Esophagus squamous epithelium (tissue), 5 donors: Measurements from ENCODE around the gene POT1. TPM values are rescaled to one million over a fixed set of nuclear protein-coding genes. Genes with fewer than 3 reads are reported as not detected.

ENCODE experiments used
- DNase-seq: peaks from one replicate; lab custom pipeline; 2025; lab: John Stamatoyannopoulos, UW
- H3K27ac ChIP-seq, 4 donors: fragments of 200-600 bp; sonication (generic); one replicate each; pipeline ENCODE4 v1.5.1; 2016 to 2019; ENCODE audit warnings: mild to moderate bottlenecking in 1 of 4
- H3K27me3 ChIP-seq, 4 donors: fragments of 200-600 bp; sonication (generic); 1 replicate in 3 of 4; 2 replicates in 1 of 4; pipeline versions ENCODE4 v1.5.1 to v1.6.0; 2017 to 2021; ENCODE audit warnings: antibody characterized with exemption in 1 of 4
- H3K36me3 ChIP-seq, 3 donors: fragments of 200-600 bp; sonication (generic); one replicate each; pipeline ENCODE4 v1.5.1; 2016 to 2019
- H3K4me1 ChIP-seq, 3 donors: fragments of 200-600 bp; sonication (generic); one replicate each; pipeline ENCODE4 v1.5.1; 2017 to 2019
- H3K4me3 ChIP-seq, 4 donors: fragments of 200-600 bp; sonication (generic); 1 replicate in 3 of 4; 2 replicates in 1 of 4; pipeline ENCODE4 v1.5.1; 2016 to 2019; ENCODE audit warnings: mild to moderate bottlenecking in 2 of 4, moderate library complexity in 1 of 4
- H3K9me3 ChIP-seq, 3 donors: fragments of 200-600 bp; sonication (generic); one replicate each; pipeline ENCODE4 v1.5.1; 2016 to 2019
- POLR2A ChIP-seq, 4 donors: fragments of 450-650 bp; IDR thresholded peaks; one replicate each; pipeline ENCODE4 v1.6.1; 2017; ENCODE audit warnings: antibody characterized with exemption in 4 of 4, mild to moderate bottlenecking in 4 of 4, moderate library complexity in 3 of 4
- WGBS, 2 donors: methylation state at CpG; one replicate each; pipeline ENCODE4 v1.1.5; 2018; 5-methylcytosine and 5-hydroxymethylcytosine counted together
- intact Hi-C: fragments of 100-400 bp; cut with DNase I; formaldehyde crosslinking; loops from one replicate; pipeline ENCODE4 v1.15.0; 2022
- total RNA-seq, 4 donors: library from RNA; depleted of rRNA; stranded (reverse); fragments of >200 nt; gene quantifications; one replicate each; pipeline ENCODE4 v1.1.0, GENCODE V29; 2016
- TF ChIP-seq, protein P1 (sequence below), 6 experiments: fragments of 450-650 bp in 4 of 6; fragments of 200-600 bp in 2 of 6; sonication (generic) in 2 of 6; IDR thresholded peaks; one replicate each; pipeline ENCODE4 v1.5.1; 2016 to 2019; ENCODE audit warnings: antibody characterized with exemption in 6 of 6, mild to moderate bottlenecking in 4 of 6, moderate library complexity in 4 of 6
- donor health status: DM: yes; HTN: yes; CAD: no.

The POT1 gene
- total RNA-seq, 4 donors from 2014 or later: 11.4 to 21.6 (median 13.4) TPM

DNA sequence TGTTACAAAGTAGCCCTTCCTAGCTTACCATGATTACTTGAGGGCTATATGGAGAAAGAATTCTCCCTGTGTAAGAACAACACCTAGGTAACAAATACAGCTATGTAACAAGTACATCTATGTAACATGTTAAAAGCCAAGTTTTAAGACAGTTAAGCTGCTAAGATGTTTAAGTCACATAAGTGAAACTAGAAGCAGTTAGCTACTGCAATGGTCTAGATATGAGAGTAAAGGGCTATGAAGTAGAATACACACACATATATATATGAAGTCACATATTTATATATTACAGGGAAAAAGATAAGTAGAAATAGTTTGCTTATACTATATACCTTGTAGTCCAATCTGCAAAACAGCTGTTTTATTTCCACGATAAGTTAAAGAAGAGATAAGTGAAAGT lies 14.4 kb downstream of the POT1 start:
- intact Hi-C loops: no loop called here
- no peaks in the 10 kb centered on the region for H3K9me3 ChIP-seq
- no peak for TF ChIP-seq POLR2A (IDR thresholded peaks at IDR 0.05)
- TF ChIP-seq, protein P1, sequence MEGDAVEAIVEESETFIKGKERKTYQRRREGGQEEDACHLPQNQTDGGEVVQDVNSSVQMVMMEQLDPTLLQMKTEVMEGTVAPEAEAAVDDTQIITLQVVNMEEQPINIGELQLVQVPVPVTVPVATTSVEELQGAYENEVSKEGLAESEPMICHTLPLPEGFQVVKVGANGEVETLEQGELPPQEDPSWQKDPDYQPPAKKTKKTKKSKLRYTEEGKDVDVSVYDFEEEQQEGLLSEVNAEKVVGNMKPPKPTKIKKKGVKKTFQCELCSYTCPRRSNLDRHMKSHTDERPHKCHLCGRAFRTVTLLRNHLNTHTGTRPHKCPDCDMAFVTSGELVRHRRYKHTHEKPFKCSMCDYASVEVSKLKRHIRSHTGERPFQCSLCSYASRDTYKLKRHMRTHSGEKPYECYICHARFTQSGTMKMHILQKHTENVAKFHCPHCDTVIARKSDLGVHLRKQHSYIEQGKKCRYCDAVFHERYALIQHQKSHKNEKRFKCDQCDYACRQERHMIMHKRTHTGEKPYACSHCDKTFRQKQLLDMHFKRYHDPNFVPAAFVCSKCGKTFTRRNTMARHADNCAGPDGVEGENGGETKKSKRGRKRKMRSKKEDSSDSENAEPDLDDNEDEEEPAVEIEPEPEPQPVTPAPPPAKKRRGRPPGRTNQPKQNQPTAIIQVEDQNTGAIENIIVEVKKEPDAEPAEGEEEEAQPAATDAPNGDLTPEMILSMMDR (IDR thresholded peaks at IDR 0.05): no peak
- H3K27ac ChIP-seq: no peak overlapping the region
- H3K4me3 ChIP-seq: no peak overlapping the region
- 95 to 100% methylated on average over 1 of the region's 1 CpG for WGBS, 2 donors
- H3K36me3 ChIP-seq: peaks cover 0 to 22% (median 0%) of the 10 kb centered on the region in 3 donors
- H3K27me3 ChIP-seq: no peaks in the 10 kb centered on the region
- DNase-seq: no peak
- H3K4me1 ChIP-seq: no peaks in the 10 kb centered on the region

DNA sequence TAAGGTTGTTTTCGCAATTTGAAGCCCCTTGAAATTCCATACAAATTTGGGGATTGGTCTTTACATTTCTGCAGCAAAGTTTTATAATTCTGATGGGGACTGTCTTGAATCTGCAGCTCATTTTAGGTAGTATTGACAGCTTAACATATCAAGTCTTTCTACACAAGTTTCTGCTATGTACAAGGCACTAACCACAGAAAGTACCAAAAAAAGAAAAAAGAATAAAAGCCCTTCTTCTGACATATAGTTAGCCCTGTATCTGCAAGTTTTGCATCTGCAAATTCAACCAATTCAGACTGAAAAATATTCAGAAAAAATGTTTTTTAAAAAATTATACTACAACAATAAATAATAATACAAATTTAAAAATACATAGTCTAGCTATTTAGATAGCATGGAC lies 15.3 kb downstream of the POT1 start:
- intact Hi-C loops: no loop called here
- WGBS, 2 donors: 28 to 100% methylated on average over 1 of the region's 1 CpG
- Histone ChIP-seq H3K27me3 (no peaks in the 10 kb centered on the region), H3K4me3 (no peak overlapping the region), H3K9me3 (no peaks in the 10 kb centered on the region), H3K27ac (no peak overlapping the region), H3K4me1 (no peaks in the 10 kb centered on the region), H3K36me3 (peaks cover 0 to 22% (median 0%) of the 10 kb centered on the region in 3 donors)
- TF ChIP-seq POLR2A (IDR thresholded peaks at IDR 0.05): no peak
- TF ChIP-seq, protein P1 (IDR thresholded peaks at IDR 0.05): no peak
- no peak for DNase-seq

DNA sequence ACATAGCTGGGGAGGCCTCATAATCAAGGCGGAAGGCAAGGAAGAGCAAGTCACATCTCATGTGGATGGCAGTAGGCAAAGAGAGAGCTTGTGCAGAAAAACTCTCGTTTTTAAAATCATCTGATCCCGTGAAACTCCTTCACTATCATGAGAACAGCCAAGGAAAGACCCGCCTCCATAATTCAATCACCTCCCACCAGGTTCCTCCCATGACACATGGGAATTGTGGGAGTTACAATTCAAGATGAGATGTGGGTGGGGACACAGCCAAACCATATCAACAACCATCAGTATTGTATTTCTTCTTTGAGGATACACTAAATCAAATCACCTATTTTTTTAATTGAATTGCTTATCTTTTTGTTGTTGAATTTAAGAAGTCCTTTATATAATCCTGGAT lies 16.7 kb downstream of the POT1 start:
- no peak for DNase-seq
- Histone ChIP-seq H3K4me1 (no peaks in the 10 kb centered on the region), H3K27me3 (no peaks in the 10 kb centered on the region), H3K27ac (no peak overlapping the region), H3K36me3 (peaks cover 0 to 22% (median 0%) of the 10 kb centered on the region in 3 donors), H3K9me3 (no peaks in the 10 kb centered on the region), H3K4me3 (no peak overlapping the region)
- TF ChIP-seq POLR2A (IDR thresholded peaks at IDR 0.05): no peak
- TF ChIP-seq, protein P1 (IDR thresholded peaks at IDR 0.05): no peak
- intact Hi-C loops: no loop called here
- WGBS, 2 donors: 92 to 95% methylated on average over 4 of the region's 4 CpGs

DNA sequence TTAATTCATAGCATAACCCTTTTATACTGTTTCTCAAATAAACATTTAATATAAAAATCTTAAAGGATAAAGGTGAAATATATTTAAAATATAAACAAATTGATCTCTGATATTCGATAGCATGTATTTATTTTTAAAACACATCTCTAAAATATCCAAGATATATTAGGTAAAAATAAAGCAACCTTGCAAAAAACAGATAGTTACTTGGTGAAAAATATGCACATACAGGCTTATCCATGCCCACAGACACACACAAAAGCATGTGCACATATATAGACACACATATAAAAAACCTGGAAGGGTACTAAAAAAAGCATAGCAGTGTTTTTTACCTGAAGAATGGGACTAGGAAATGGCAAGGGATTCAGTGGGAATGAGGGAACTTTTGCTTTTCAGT lies 19.8 kb downstream of the POT1 start:
- Histone ChIP-seq H3K36me3 (peaks cover 0 to 16% (median 0%) of the 10 kb centered on the region in 3 donors), H3K4me3 (no peak overlapping the region), H3K4me1 (no peaks in the 10 kb centered on the region), H3K9me3 (no peaks in the 10 kb centered on the region), H3K27me3 (no peaks in the 10 kb centered on the region), H3K27ac (no peak overlapping the region)
- WGBS, 2 donors: 0 to 76% methylated on average over 1 of the region's 1 CpG
- no peak for DNase-seq
- TF ChIP-seq, protein P1 (IDR thresholded peaks at IDR 0.05): no peak
- no peak for TF ChIP-seq POLR2A (IDR thresholded peaks at IDR 0.05)
- intact Hi-C loops: no loop called here

DNA sequence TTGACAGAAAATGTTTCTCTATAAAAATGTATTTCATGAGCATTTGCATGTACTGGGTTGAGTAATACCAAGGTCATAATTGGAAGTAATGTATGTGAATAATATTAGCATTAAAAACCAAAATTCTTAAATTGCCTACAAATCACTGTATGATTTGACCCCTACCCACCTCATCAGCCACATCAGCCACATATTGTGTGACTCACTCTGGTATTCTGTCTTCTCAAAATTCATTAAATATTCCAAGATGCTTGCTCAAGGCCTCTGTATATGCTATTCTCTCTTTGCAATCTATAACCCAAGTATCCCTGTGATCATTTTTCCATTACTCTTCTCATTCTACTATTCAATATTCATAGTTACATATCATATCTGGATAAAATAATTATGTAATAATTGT lies 21.4 kb downstream of the POT1 start:
- TF ChIP-seq POLR2A (IDR thresholded peaks at IDR 0.05): no peak
- TF ChIP-seq, protein P1 (IDR thresholded peaks at IDR 0.05): no peak
- intact Hi-C loops: no loop called here
- no peak overlapping the region for H3K27ac ChIP-seq
- no peaks in the 10 kb centered on the region for H3K9me3 ChIP-seq
- H3K36me3 ChIP-seq: peaks cover 0 to 10% (median 0%) of the 10 kb centered on the region in 3 donors
- DNase-seq: no peak
- H3K4me1 ChIP-seq: no peaks in the 10 kb centered on the region
- H3K4me3 ChIP-seq: no peak overlapping the region
- H3K27me3 ChIP-seq: no peaks in the 10 kb centered on the region
